K562 (cell line): Measurements from ENCODE around the gene HIVEP2. TPM values are rescaled to one million over a fixed set of nuclear protein-coding genes. Genes with fewer than 3 reads are reported as not detected.

ENCODE experiments used
- ATAC-seq: fragments of 200-7000 bp; cut with Tn5 transposase; 3 replicates; pipeline ENCODE4 v1.9.1; 2020; ENCODE audit warnings: moderate library complexity
- BruUV-seq: library from RNA; stranded (reverse); fragments of 400-500 nt; replicated peaks from 2 replicates; lab custom pipeline; 2021; lab: Mats Ljungman, UMichigan
- CTCF ChIA-PET: fragments of 300-600 bp; formaldehyde crosslinking; extraction: SDS; loops from one replicate; lab custom pipeline; 2021; ENCODE audit warnings: low intra/inter-chr PET ratio; lab: Yijun Ruan, JAX
- POLR2A ChIA-PET: fragments of 300-600, 350-650 bp; sonication (Branson Sonifier 250); formaldehyde crosslinking; extraction: SDS; loops from one replicate; lab custom pipeline; 2021; ENCODE audit warnings: antibody characterized with exemption, inconsistent platforms; lab: Yijun Ruan, JAX
- DNase-seq, 4 experiments: peaks; one replicate each; pipeline versions ENCODE4 v3.0.0 to v3.0.0-alpha.2; 2011 to 2018; ENCODE audit warnings: low spot score in 3 of 4, mixed read lengths in 3 of 4; ENCODE audit errors: extremely low read depth in 1 of 4
- FAIRE-seq: peaks from 2 replicates; lab custom pipeline; 2011; peaks lifted over from hg19 to GRCh38; lab: Jason Lieb, UNC
- H2AFZ ChIP-seq: 2 replicates; pipeline ENCODE4 v1.6.0; 2011; ENCODE audit warnings: low read depth, low read length, control low read depth, inconsistent platforms
- H3K27ac ChIP-seq: fragments of 200-600 bp; 3 replicates; pipeline ENCODE4 v1.8.0; 2011; ENCODE audit warnings: low read depth, mild to moderate bottlenecking, control low read depth, inconsistent platforms, low read length, moderate library complexity, mixed read lengths; ENCODE audit errors: extremely low read depth
- H3K27me3 ChIP-seq, 2 experiments: fragments of 300-600 bp in 1 of 2; 2 replicates in 1 of 2; 3 replicates in 1 of 2; pipeline versions ENCODE4 v1.6.0 to v1.8.0; 2011; ENCODE audit warnings: inconsistent platforms in 2 of 2, low read length in 2 of 2, mild to moderate bottlenecking in 1 of 2, mixed read lengths in 1 of 2, moderate library complexity in 1 of 2; ENCODE audit not compliant: control insufficient read depth in 2 of 2, insufficient read depth in 2 of 2
- H3K36me3 ChIP-seq: fragments of 300-600 bp; 3 replicates; pipeline ENCODE4 v1.8.0; 2011; ENCODE audit warnings: mild to moderate bottlenecking, low read length, inconsistent platforms; ENCODE audit not compliant: control insufficient read depth, insufficient read depth
- H3K4me1 ChIP-seq, 2 experiments: fragments of 200-600 bp in 1 of 2; replicated peaks in 1 of 2; 2 replicates in 1 of 2; 3 replicates in 1 of 2; pipeline versions ENCODE4 v1.5.1 to v1.8.0; 2011; ENCODE audit warnings: inconsistent platforms in 2 of 2, low read length in 2 of 2, mild to moderate bottlenecking in 1 of 2, mixed read lengths in 1 of 2, moderate library complexity in 1 of 2; ENCODE audit not compliant: control insufficient read depth in 2 of 2, insufficient read depth in 2 of 2
- H3K4me2 ChIP-seq: 2 replicates; pipeline ENCODE4 v1.6.1; 2011; ENCODE audit warnings: low read length, control low read depth, inconsistent platforms, mixed read lengths; ENCODE audit not compliant: insufficient read depth
- H3K4me3 ChIP-seq: fragments of 200-600 bp; sonication (generic), shearing (Covaris generic); 2 replicates; pipeline ENCODE4 v1.5.1; 2016; ENCODE audit warnings: control low read depth, inconsistent platforms
- H3K79me2 ChIP-seq: fragments of 200-600 bp; 3 replicates; pipeline ENCODE4 v1.8.0; 2011; ENCODE audit warnings: low read length, inconsistent platforms; ENCODE audit not compliant: control insufficient read depth, insufficient read depth
- H3K9ac ChIP-seq, 2 experiments: 2 replicates each; pipeline versions ENCODE4 v1.6.0 to v1.6.1; 2011; ENCODE audit warnings: low read depth in 2 of 2, low read length in 2 of 2, control low read depth in 1 of 2, inconsistent platforms in 1 of 2, mild to moderate bottlenecking in 1 of 2, mixed read lengths in 1 of 2; ENCODE audit not compliant: insufficient read depth in 1 of 2
- H3K9me1 ChIP-seq: one replicate; pipeline ENCODE4 v1.6.0; 2011; ENCODE audit warnings: inconsistent platforms, mild to moderate bottlenecking, low read length, moderate library complexity; ENCODE audit not compliant: control insufficient read depth, insufficient read depth
- H3K9me3 ChIP-seq: replicated peaks from 2 replicates; pipeline ENCODE4 v1.5.1; 2011; ENCODE audit warnings: low read depth, low read length, inconsistent platforms; ENCODE audit not compliant: control insufficient read depth, insufficient read depth
- H4K20me1 ChIP-seq: replicated peaks from 2 replicates; pipeline ENCODE4 v1.6.1; 2011; ENCODE audit warnings: low read length, inconsistent platforms, mixed read lengths; ENCODE audit not compliant: control insufficient read depth, insufficient read depth
- CCNT2 ChIP-seq: IDR thresholded peaks from 2 replicates; pipeline ENCODE4 v1.6.1; 2011; ENCODE audit warnings: borderline replicate concordance, low read depth, mild to moderate bottlenecking, moderate library complexity, mixed read lengths, low read length; ENCODE audit not compliant: insufficient read length; ENCODE audit errors: extremely low read depth
- CHD2 ChIP-seq: IDR thresholded peaks from 2 replicates; pipeline ENCODE4 v1.6.1; 2011; ENCODE audit warnings: low read depth, low read length
- GATAD2B ChIP-seq: fragments of 450-650 bp; IDR thresholded peaks from 2 replicates; pipeline ENCODE4 v1.6.1; 2017; ENCODE audit warnings: mild to moderate bottlenecking, borderline replicate concordance
- NCOA2 ChIP-seq, 2 experiments: fragments of 450-650 bp; IDR thresholded peaks; 2 replicates each; pipeline ENCODE4 v1.6.1; 2018; ENCODE audit warnings: mild to moderate bottlenecking in 2 of 2, moderate library complexity in 1 of 2; ENCODE audit not compliant: partially characterized antibody in 2 of 2
- NEUROD1 ChIP-seq: fragments of 150-350 bp; IDR thresholded peaks from 2 replicates; pipeline ENCODE4 v1.6.1; 2014; ENCODE audit warnings: borderline replicate concordance, low read length, low read depth; ENCODE audit not compliant: partially characterized antibody
- ZFP30 ChIP-seq: fragments of 250-450 bp; sonication (Bioruptor Pico); IDR thresholded peaks from 2 replicates; pipeline ENCODE4 v1.8.0; 2022; ENCODE audit warnings: moderate library complexity, mild to moderate bottlenecking, inconsistent platforms, borderline replicate concordance
- ZNF316 ChIP-seq: fragments of 450-650 bp; IDR thresholded peaks from 2 replicates; pipeline ENCODE4 v1.6.1; 2016
- ZNF444 ChIP-seq: fragments of 250-450 bp; sonication (Bioruptor Pico); IDR thresholded peaks from 2 replicates; pipeline ENCODE4 v1.4.0; 2020; ENCODE audit warnings: mild to moderate bottlenecking, moderate library complexity
- ZNF707 ChIP-seq: fragments of 250-450 bp; sonication (Bioruptor Pico); conservative IDR thresholded peaks from 2 replicates; pipeline ENCODE4 v1.8.0; 2022; ENCODE audit warnings: inconsistent platforms, mild to moderate bottlenecking, moderate library complexity
- WGBS: fragments of 100-300 bp; shearing (Covaris generic); methylation state at CpG from one replicate; pipeline ENCODE4 v1.1.6; 2016; ENCODE audit warnings: low coverage, mixed read lengths; ENCODE audit not compliant: insufficient coverage; ENCODE audit errors: missing lambda C conversion rate; 5-methylcytosine and 5-hydroxymethylcytosine counted together
- in situ Hi-C: fragments of 300-500 bp; cut with MboI; formaldehyde crosslinking; loops from 4 replicates; pipeline ENCODE4 v1.15.0; 2018; ENCODE audit warnings: inconsistent platforms, mixed read lengths
- intact Hi-C: fragments of 100-400 bp; cut with micrococcal nuclease; formaldehyde crosslinking; loops from 2 replicates; pipeline ENCODE4 v1.14.2; 2022
- polyA plus RNA-seq, 8 experiments: library from polyadenylated mRNA; depleted of rRNA in 4 of 8; stranded (reverse) in 5 of 8; unstranded in 3 of 8; fragments of >200 nt; fragmentation: Nextera tagmentation in 2 of 8; fragmentation: Illumina TruSeq in 1 of 8; extraction: Ambion mirVana in 2 of 8; extraction: Trizol in 1 of 8; gene quantifications; 2 replicates each; pipeline versions ENCODE4 v1.2.1 to v1.2.3, GENCODE V29; 2011 to 2014; ENCODE audit warnings: inconsistent platforms in 1 of 8, missing spikeins in 1 of 8
- total RNA-seq, 7 experiments: library from RNA; depleted of rRNA in 6 of 7; stranded (reverse); fragments of >200 nt in 6 of 7; fragmentation: Illumina TruSeq in 2 of 7; extraction: Trizol in 2 of 7; gene quantifications; 2 replicates each; pipeline versions ENCODE4 v1.2.1 to v1.2.3, GENCODE V29; 2011 to 2021; ENCODE audit warnings: low replicate concordance in 1 of 7

Gene HIVEP2
- total and polyA plus RNA-seq, 9 of the 15 experiments (the other 6 are each of a cell fraction or from before 2014, with no cell fraction given) = under 0.01 to 1.2 (median 0.31) TPM

- Histone ChIP-seq H3K9me3 (no peaks in the 10 kb centered on the region), H3K9ac (no peak overlapping the region), H3K27ac (no peak overlapping the region), H3K4me2 (no peak overlapping the region), H3K79me2 (no peaks in the 10 kb centered on the region), H3K36me3 (no peaks in the 10 kb centered on the region), H3K4me1 (no peaks in the 10 kb centered on the region), H3K4me3 (no peak overlapping the region), H2AFZ (no peak overlapping the region), H3K9me1 (no peaks in the 10 kb centered on the region), H3K27me3 (no peaks in the 10 kb centered on the region; a peak in 3 of 5 replicates), H4K20me1 (no peaks in the 10 kb centered on the region)
- intact Hi-C loops (no loop called here), in situ Hi-C loops (no loop called here)
- no peak for ATAC-seq
- ChIA-PET CTCF (no interaction called here), POLR2A (no interaction called here)
- WGBS = under 1% methylated on average over 5 of the region's 5 CpGs
- TF ChIP-seq CHD2 = no peak
- TF ChIP-seq NCOA2 (IDR thresholded peaks at IDR 0.05; ENCODE audit: partially characterized antibody in 2 of 2) = no peak
- no peak for TF ChIP-seq ZNF707 (CRISPR knock-in tag)
- TF ChIP-seq ZNF444 (CRISPR knock-in tag) = no peak
- TF ChIP-seq CCNT2 = no peak
- TF ChIP-seq NEUROD1 = no peak
- TF ChIP-seq GATAD2B = no peak
- TF ChIP-seq ZNF316 = no peak
- TF ChIP-seq ZFP30 (CRISPR knock-in tag) = no peak
- BruUV-seq = no TSS peak
- no peak for FAIRE-seq
- no peak for DNase-seq
These were observed 6.5 kb downstream of the HIVEP2 start for GRCh38 chr6:142938510-142938909.
